GM23338 (cell line): ENCODE results near the gene SNX30. TPM values are rescaled to one million over a fixed set of nuclear protein-coding genes. Genes with fewer than 3 reads are reported as not detected.

Experiments
- ATAC-seq: fragments of 200-7000 bp; cut with Tn5 transposase; 3 replicates; pipeline ENCODE4 v1.9.1; 2020
- DNase-seq: peaks from one replicate; pipeline ENCODE4 v3.0.0-alpha.2; 2015; ENCODE audit warnings: low spot score
- H2AFZ ChIP-seq: fragments of 200-600 bp; sonication (generic); 2 replicates; pipeline ENCODE4 v1.8.0; 2016; ENCODE audit warnings: antibody characterized with exemption, mild to moderate bottlenecking, moderate library complexity
- H3F3A ChIP-seq: fragments of 200-600 bp; sonication (generic); replicated peaks from 2 replicates; pipeline ENCODE4 v1.8.0; 2017; ENCODE audit warnings: antibody characterized with exemption, mixed run types, low read depth
- H3K27ac ChIP-seq: fragments of 200-600 bp; sonication (generic); 2 replicates; pipeline ENCODE4 v1.6.1; 2016; ENCODE audit warnings: low read depth
- H3K27me3 ChIP-seq: fragments of 200-600 bp; sonication (generic); 2 replicates; pipeline ENCODE4 v1.8.0; 2016; ENCODE audit warnings: mild to moderate bottlenecking, mixed run types, moderate library complexity; ENCODE audit not compliant: insufficient read depth
- H3K36me3 ChIP-seq: fragments of 200-600 bp; sonication (generic); 2 replicates; pipeline ENCODE4 v1.8.0; 2016; ENCODE audit warnings: mild to moderate bottlenecking; ENCODE audit not compliant: insufficient read depth
- H3K4me1 ChIP-seq: fragments of 200-600 bp; sonication (generic); 2 replicates; pipeline ENCODE4 v1.8.0; 2016; ENCODE audit warnings: mild to moderate bottlenecking, moderate library complexity; ENCODE audit not compliant: insufficient read depth
- H3K4me2 ChIP-seq: fragments of 200-600 bp; sonication (generic); 2 replicates; pipeline ENCODE4 v1.7.1; 2017; ENCODE audit warnings: mixed run types
- H3K4me3 ChIP-seq: fragments of 200-600 bp; sonication (generic); 2 replicates; pipeline ENCODE4 v1.6.1; 2016; ENCODE audit warnings: mixed run types
- H3K79me2 ChIP-seq: fragments of 200-600 bp; sonication (generic); replicated peaks from 2 replicates; pipeline ENCODE4 v1.8.0; 2017; ENCODE audit warnings: mild to moderate bottlenecking; ENCODE audit not compliant: insufficient read depth
- H3K9me2 ChIP-seq: fragments of 200-600 bp; sonication (generic); 2 replicates; pipeline ENCODE4 v1.8.0; 2017; ENCODE audit not compliant: insufficient read depth
- H4K20me1 ChIP-seq: fragments of 200-600 bp; sonication (generic); replicated peaks from 2 replicates; pipeline ENCODE4 v1.8.0; 2017; ENCODE audit warnings: mild to moderate bottlenecking; ENCODE audit not compliant: insufficient read depth
- H3K27ac Mint-ChIP-seq: 2 replicates; pipeline ENCODE4 v1.8.0; 2020; ENCODE audit warnings: inconsistent platforms, mild to moderate bottlenecking, moderate library complexity, mixed read lengths
- H3K27me3 Mint-ChIP-seq: 3 replicates; pipeline ENCODE4 v1.8.0; 2022; ENCODE audit warnings: low read depth, mild to moderate bottlenecking, moderate library complexity, mixed read lengths, inconsistent platforms; ENCODE audit not compliant: insufficient read depth, poor library complexity
- H3K36me3 Mint-ChIP-seq: 3 replicates; pipeline ENCODE4 v1.8.0; 2021; ENCODE audit warnings: low read depth, mild to moderate bottlenecking, inconsistent platforms, moderate library complexity, mixed read lengths
- H3K4me1 Mint-ChIP-seq: 3 replicates; pipeline ENCODE4 v1.8.0; 2020; ENCODE audit warnings: mild to moderate bottlenecking, inconsistent platforms, mixed read lengths
- H3K4me3 Mint-ChIP-seq: 3 replicates; pipeline ENCODE4 v1.8.0; 2021; ENCODE audit warnings: moderate library complexity, mild to moderate bottlenecking, inconsistent platforms, mixed read lengths
- H3K9me3 Mint-ChIP-seq: 3 replicates; pipeline ENCODE4 v1.8.0; 2020; ENCODE audit warnings: moderate library complexity, mild to moderate bottlenecking, inconsistent platforms, mixed read lengths
- CREB1 ChIP-seq: fragments of 250-450 bp; sonication (Bioruptor Pico); IDR thresholded peaks from 2 replicates; pipeline ENCODE4 v1.5.0; 2020; ENCODE audit warnings: low read depth, mild to moderate bottlenecking, moderate library complexity
- CTCF ChIP-seq, 2 experiments: fragments of 200-600 bp in 1 of 2; sonication (generic) in 1 of 2; conservative IDR thresholded peaks; 2 replicates each; pipeline versions ENCODE4 v1.5.1 to v1.6.1; 2016 to 2017; ENCODE audit warnings: antibody characterized with exemption in 2 of 2, low read depth in 2 of 2, mild to moderate bottlenecking in 2 of 2, moderate library complexity in 1 of 2
- ETS1 ChIP-seq: IDR thresholded peaks from 2 replicates; pipeline ENCODE4 v1.6.1; 2016; ENCODE audit warnings: antibody characterized with exemption
- EZH2 ChIP-seq: fragments of 200-600 bp; sonication (generic); IDR thresholded peaks from one replicate; pipeline ENCODE4 v1.8.0; 2017; ENCODE audit warnings: antibody characterized with exemption, mild to moderate bottlenecking, low read depth; ENCODE audit not compliant: unreplicated experiment
- EZH2phosphoT487 ChIP-seq: fragments of 200-600 bp; sonication (generic); IDR thresholded peaks from one replicate; pipeline ENCODE4 v1.8.1; 2018; ENCODE audit warnings: antibody characterized with exemption; ENCODE audit not compliant: unreplicated experiment
- JUNB ChIP-seq: IDR thresholded peaks from one replicate; pipeline ENCODE4 v1.6.1; 2016; ENCODE audit warnings: antibody characterized with exemption; ENCODE audit not compliant: unreplicated experiment
- NANOG ChIP-seq: IDR thresholded peaks from 2 replicates; pipeline ENCODE4 v1.6.1; 2016; ENCODE audit warnings: antibody characterized with exemption, borderline replicate concordance
- POLR2AphosphoS5 ChIP-seq: IDR thresholded peaks from 2 replicates; pipeline ENCODE4 v1.6.1; 2016; ENCODE audit warnings: antibody characterized with exemption, low read depth
- REST ChIP-seq: IDR thresholded peaks from one replicate; pipeline ENCODE4 v1.6.1; 2018; ENCODE audit warnings: antibody characterized with exemption; ENCODE audit not compliant: unreplicated experiment
- STAT1 ChIP-seq: IDR thresholded peaks from one replicate; pipeline ENCODE4 v1.6.1; 2016; ENCODE audit warnings: antibody characterized with exemption; ENCODE audit not compliant: unreplicated experiment
- ZNF114 ChIP-seq: fragments of 250-450 bp; sonication (Bioruptor Pico); IDR thresholded peaks from 2 replicates; pipeline ENCODE4 v1.5.0; 2020; ENCODE audit warnings: mild to moderate bottlenecking, moderate library complexity
- ZNF331 ChIP-seq: fragments of 250-450 bp; sonication (Bioruptor Pico); IDR thresholded peaks from 2 replicates; pipeline ENCODE4 v1.5.0; 2020; ENCODE audit warnings: low read depth, mild to moderate bottlenecking, moderate library complexity
- ZNF462 ChIP-seq: fragments of 250-450 bp; sonication (Bioruptor Pico); IDR thresholded peaks from 2 replicates; pipeline ENCODE4 v1.5.0; 2020; ENCODE audit warnings: mild to moderate bottlenecking, moderate library complexity
- polyA plus RNA-seq: library from polyadenylated mRNA; unstranded; fragments of >200 nt; fragmentation: Nextera tagmentation; extraction: Ambion mirVana; gene quantifications from 2 replicates; pipeline ENCODE4 v1.2.1, GENCODE V29; 2016
- total RNA-seq: library from RNA; depleted of rRNA; stranded (reverse); fragments of >200 nt; shearing (Covaris generic); gene quantifications from 2 replicates; pipeline ENCODE4 v1.2.3, GENCODE V29; 2014

SNX30 gene
- total and polyA plus RNA-seq, 2 experiments from 2014 or later: 2.1 to 17.8 TPM

GRCh38 chr9:112820881-112821280, 70.3 kb downstream of the SNX30 start:
- Histone ChIP-seq H3F3A (no peaks in the 10 kb centered on the region), H3K79me2 (no peaks in the 10 kb centered on the region), H3K4me3 (no peak overlapping the region), H3K9me2 (no peaks in the 10 kb centered on the region), H2AFZ (no peak overlapping the region), H4K20me1 (no peaks in the 10 kb centered on the region), H3K27me3 (no peaks in the 10 kb centered on the region), H3K4me2 (no peak overlapping the region), H3K4me1 (no peaks in the 10 kb centered on the region), H3K36me3 (no peaks in the 10 kb centered on the region), H3K27ac (no peak overlapping the region)
- H3K4me3 Mint-ChIP-seq: no peak overlapping the region
- no peak overlapping the region for H3K27ac Mint-ChIP-seq
- ATAC-seq (no peak), DNase-seq (no peak)
- no peaks in the 10 kb centered on the region for H3K9me3 Mint-ChIP-seq
- H3K36me3 Mint-ChIP-seq: peaks cover 9% of the 10 kb centered on the region; the same call in 2 of the 3 replicates
- H3K27me3 Mint-ChIP-seq: peaks cover 7% of the 10 kb centered on the region
- no peaks in the 10 kb centered on the region for H3K4me1 Mint-ChIP-seq
- TF ChIP-seq EZH2phosphoT487: no peak
- no peak for TF ChIP-seq CREB1
- TF ChIP-seq POLR2AphosphoS5: no peak
- TF ChIP-seq ZNF331: no peak
- TF ChIP-seq ZNF114 (CRISPR knock-in tag): no peak
- TF ChIP-seq REST: no peak
- no peak for TF ChIP-seq EZH2
- no peak for TF ChIP-seq ETS1
- TF ChIP-seq JUNB: no peak
- TF ChIP-seq ZNF462 (CRISPR knock-in tag): no peak
- TF ChIP-seq CTCF (conservative IDR thresholded peaks at IDR 0.05; ENCODE audit: low read depth in 2 of 2): no peak
- no peak for TF ChIP-seq NANOG
- no peak for TF ChIP-seq STAT1
